HL-60 (cell line): ENCODE results near the gene FUT3.

Experiments used
- DNase-seq, 2 experiments: peaks; one replicate each; pipeline ENCODE4 v3.0.0-alpha.2; 2010 to 2020; ENCODE audit warnings: low read depth in 1 of 2, low spot score in 1 of 2
- H3K27ac ChIP-seq: fragments of 250-450 bp; sonication (Bioruptor Pico); replicated peaks from 2 replicates; pipeline ENCODE4 v1.5.1; 2020; ENCODE audit warnings: mild to moderate bottlenecking, moderate library complexity
- H3K27me3 ChIP-seq: fragments of 250-450 bp; sonication (Bioruptor Pico); 2 replicates; pipeline ENCODE4 v1.5.1; 2021; ENCODE audit warnings: mild to moderate bottlenecking, moderate library complexity; ENCODE audit not compliant: insufficient read depth, poor library complexity, severe bottlenecking
- H3K4me3 ChIP-seq: replicated peaks from 2 replicates; pipeline ENCODE4 v1.5.1; 2011; ENCODE audit warnings: mild to moderate bottlenecking, control low read depth, low read length; ENCODE audit not compliant: insufficient read depth
- GABPA ChIP-seq: IDR thresholded peaks from 2 replicates; pipeline ENCODE4 v1.6.1; 2012; ENCODE audit warnings: low read depth
- POLR2AphosphoS5 ChIP-seq: IDR thresholded peaks from 2 replicates; pipeline ENCODE4 v1.6.1; 2012; ENCODE audit warnings: low read depth
- SPI1 ChIP-seq: IDR thresholded peaks from 2 replicates; pipeline ENCODE4 v1.6.1; 2012; ENCODE audit warnings: low read depth, mild to moderate bottlenecking, borderline replicate concordance
- TF ChIP-seq, protein P1 (sequence below): IDR thresholded peaks from 2 replicates; pipeline ENCODE4 v1.6.1; 2012; ENCODE audit warnings: low read depth; ENCODE audit not compliant: insufficient replicate concordance
- TF ChIP-seq, protein P2 (sequence below): IDR thresholded peaks from one replicate; pipeline ENCODE4 v1.5.1; 2011; ENCODE audit warnings: low read length, control low read depth, inconsistent platforms; ENCODE audit not compliant: insufficient read depth

FUT3 gene

DNA sequence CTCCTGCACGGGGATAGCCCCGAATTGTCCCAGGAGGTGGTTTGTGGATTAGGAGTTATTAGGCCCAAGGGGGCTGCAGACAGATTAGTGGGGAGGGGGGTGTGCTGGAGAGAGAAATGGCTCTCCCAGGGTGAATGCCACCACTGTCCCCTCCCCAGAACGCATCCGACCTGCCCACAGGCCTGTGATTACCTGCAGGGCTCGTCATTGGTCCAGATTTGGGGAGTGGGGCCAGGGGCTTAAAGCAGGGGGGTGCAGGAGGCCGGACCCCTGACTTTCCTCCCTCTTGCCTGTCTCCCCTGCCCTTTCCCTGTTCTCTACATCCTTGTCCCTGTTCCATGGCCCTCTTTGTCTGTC lies 45.1 kb downstream of the FUT3 start:
- peaks cover 22% of the 10 kb centered on the region for H3K27me3 ChIP-seq
- DNase-seq, result no peak
- no peak overlapping the region for H3K27ac ChIP-seq
- no peak overlapping the region for H3K4me3 ChIP-seq
- TF ChIP-seq, protein P1, sequence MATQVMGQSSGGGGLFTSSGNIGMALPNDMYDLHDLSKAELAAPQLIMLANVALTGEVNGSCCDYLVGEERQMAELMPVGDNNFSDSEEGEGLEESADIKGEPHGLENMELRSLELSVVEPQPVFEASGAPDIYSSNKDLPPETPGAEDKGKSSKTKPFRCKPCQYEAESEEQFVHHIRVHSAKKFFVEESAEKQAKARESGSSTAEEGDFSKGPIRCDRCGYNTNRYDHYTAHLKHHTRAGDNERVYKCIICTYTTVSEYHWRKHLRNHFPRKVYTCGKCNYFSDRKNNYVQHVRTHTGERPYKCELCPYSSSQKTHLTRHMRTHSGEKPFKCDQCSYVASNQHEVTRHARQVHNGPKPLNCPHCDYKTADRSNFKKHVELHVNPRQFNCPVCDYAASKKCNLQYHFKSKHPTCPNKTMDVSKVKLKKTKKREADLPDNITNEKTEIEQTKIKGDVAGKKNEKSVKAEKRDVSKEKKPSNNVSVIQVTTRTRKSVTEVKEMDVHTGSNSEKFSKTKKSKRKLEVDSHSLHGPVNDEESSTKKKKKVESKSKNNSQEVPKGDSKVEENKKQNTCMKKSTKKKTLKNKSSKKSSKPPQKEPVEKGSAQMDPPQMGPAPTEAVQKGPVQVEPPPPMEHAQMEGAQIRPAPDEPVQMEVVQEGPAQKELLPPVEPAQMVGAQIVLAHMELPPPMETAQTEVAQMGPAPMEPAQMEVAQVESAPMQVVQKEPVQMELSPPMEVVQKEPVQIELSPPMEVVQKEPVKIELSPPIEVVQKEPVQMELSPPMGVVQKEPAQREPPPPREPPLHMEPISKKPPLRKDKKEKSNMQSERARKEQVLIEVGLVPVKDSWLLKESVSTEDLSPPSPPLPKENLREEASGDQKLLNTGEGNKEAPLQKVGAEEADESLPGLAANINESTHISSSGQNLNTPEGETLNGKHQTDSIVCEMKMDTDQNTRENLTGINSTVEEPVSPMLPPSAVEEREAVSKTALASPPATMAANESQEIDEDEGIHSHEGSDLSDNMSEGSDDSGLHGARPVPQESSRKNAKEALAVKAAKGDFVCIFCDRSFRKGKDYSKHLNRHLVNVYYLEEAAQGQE, result no peak
- TF ChIP-seq, protein P2, sequence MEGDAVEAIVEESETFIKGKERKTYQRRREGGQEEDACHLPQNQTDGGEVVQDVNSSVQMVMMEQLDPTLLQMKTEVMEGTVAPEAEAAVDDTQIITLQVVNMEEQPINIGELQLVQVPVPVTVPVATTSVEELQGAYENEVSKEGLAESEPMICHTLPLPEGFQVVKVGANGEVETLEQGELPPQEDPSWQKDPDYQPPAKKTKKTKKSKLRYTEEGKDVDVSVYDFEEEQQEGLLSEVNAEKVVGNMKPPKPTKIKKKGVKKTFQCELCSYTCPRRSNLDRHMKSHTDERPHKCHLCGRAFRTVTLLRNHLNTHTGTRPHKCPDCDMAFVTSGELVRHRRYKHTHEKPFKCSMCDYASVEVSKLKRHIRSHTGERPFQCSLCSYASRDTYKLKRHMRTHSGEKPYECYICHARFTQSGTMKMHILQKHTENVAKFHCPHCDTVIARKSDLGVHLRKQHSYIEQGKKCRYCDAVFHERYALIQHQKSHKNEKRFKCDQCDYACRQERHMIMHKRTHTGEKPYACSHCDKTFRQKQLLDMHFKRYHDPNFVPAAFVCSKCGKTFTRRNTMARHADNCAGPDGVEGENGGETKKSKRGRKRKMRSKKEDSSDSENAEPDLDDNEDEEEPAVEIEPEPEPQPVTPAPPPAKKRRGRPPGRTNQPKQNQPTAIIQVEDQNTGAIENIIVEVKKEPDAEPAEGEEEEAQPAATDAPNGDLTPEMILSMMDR, result no peak
- no peak for TF ChIP-seq SPI1
- TF ChIP-seq POLR2AphosphoS5, result no peak
- TF ChIP-seq GABPA, result no peak

DNA sequence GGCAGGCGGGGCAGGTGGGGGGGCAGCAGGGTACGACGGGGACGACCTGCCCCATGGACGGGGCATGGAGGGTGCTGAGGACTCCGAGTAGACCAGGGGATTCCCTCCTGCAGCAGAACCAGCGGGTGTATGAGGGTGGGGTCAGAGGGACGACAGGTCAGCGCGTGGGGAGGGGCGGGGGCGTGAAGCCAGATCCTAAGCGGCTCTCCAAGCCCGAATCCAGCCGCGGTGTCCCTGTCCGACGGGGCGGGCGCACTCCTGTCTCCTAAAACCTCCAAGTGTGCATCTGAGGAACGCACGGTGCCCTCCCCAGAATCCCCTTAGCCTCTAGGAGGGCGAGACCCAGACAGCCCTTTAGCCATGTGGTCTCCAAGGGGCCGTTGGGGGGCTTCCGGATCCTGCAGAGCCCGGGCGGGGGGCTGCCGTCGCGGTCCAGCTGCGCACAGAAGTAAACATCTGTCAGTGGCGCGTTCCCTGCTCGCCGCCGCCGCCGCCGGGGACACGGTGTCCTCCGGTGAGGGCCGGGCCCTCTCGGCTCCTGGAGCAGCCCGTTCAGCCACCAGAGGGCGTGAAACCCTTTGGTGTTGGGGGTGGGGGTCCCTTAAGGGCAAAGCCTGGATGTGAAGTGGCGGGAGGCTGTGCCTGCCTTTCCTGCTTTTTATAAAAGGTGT lies 45.7 kb downstream of the FUT3 start:
- no peak overlapping the region for H3K27ac ChIP-seq

DNA sequence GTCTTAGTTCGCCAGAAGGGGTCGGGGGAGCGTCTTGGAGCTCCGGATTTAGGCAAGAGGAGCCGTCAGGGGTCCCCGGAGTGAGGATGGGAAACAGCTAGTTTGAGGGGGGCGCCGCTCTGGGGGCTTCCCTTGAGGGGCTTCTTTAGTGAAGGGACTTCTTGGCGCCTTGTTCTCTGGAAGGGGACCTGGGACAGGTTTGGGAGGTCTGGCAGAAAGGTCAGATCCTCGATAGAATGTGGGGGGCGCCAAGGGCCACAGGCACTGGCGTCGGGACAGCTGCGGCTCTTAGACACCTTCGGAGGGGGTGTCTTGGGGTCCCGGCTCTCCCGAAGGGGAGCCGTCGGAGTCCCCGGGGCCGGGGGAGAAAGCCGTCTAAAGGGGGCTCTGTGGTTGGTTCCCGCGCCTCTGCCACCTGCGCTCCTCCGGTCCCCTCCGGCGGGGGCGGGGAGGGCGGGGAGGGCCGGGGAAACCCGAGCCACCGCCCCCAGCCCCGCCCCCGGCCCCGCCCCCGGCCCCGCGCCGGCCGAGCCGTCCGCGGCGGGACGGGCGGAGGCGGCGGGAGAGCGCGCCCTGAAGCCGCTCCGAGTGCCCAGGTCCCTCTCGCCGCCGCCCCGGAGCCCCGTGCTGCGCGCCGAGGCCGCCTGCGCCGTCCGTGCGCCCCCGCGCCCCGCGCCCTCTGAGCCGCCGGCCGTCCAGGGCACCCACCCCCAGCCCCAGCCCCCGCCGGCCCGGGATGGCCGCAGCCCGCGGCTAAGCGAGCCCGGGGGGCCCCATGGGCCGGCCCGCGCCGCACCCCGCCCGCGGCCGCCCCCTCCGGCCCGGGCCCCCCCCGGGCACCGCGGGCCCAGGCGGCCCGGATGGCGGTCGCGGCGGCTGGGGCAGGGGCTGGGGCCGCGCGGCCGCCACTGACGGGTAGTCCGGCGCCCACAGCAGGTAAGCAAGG lies 46.5 kb downstream of the FUT3 start, which contains the start of gene NRTN:
NRTN (plus strand) TSS at position 552 of the 946 bp plus-strand sequence. CDS start 19,099 bp downstream, outside the sequence.
- Histone ChIP-seq H3K4me3 (peak within 1 kb of the TSS; percentile 4; the same call in 1 of the 2 replicates), H3K27ac (no peak within 1 kb of the TSS), H3K27me3 (peaks cover 22% of the 10 kb centered on the region)
- TF ChIP-seq, protein P1, result no peak
- TF ChIP-seq GABPA (no peak), POLR2AphosphoS5 (no peak), SPI1 (no peak)
- TF ChIP-seq, protein P2, result no peak
- DNase-seq, result no peak

More for the DNA sequence above, 45.7 kb downstream of the FUT3 start:
- H3K27me3 ChIP-seq, result peaks cover 22% of the 10 kb centered on the region
- H3K4me3 ChIP-seq, result no peak overlapping the region
- DNase-seq, result peak in 1 of 2 experiments; percentile 50
- TF ChIP-seq SPI1, result no peak
- TF ChIP-seq GABPA, result no peak
- TF ChIP-seq POLR2AphosphoS5, result no peak
- TF ChIP-seq, protein P2, result no peak
- TF ChIP-seq, protein P1, result no peak
